ENCODE measurements around the gene TMEM232.

TMEM232 gene

GRCh38 chr5:110460837-110461236 lies 265.6 kb downstream of the TMEM232 start:
- H3K27me3 ChIP-seq (ENCODE audit: insufficient read depth, poor library complexity, severe bottlenecking) = no peaks in the 10 kb centered on the region
- DNase-seq (ENCODE audit: low read depth in 1 of 2, low spot score in 1 of 2) = no peak
- no peak for TF ChIP-seq POLR2AphosphoS5 (IDR thresholded peaks at IDR 0.05; ENCODE audit: low read depth)
- TF ChIP-seq REST (IDR thresholded peaks at IDR 0.05; ENCODE audit: insufficient replicate concordance, low read depth) = no peak
- TF ChIP-seq CTCF (IDR thresholded peaks at IDR 0.05; ENCODE audit: insufficient read depth, low read length) = no peak
- no peak for TF ChIP-seq GABPA (IDR thresholded peaks at IDR 0.05; ENCODE audit: low read depth)
- TF ChIP-seq SPI1 (IDR thresholded peaks at IDR 0.05; ENCODE audit: borderline replicate concordance, low read depth) = no peak
- H3K27ac ChIP-seq (replicated peaks) = no peak overlapping the region
- no peak overlapping the region for H3K4me3 ChIP-seq (replicated peaks; ENCODE audit: insufficient read depth, low read length)

GRCh38 chr5:110458313-110458712 lies 268.2 kb downstream of the TMEM232 start:
- Histone ChIP-seq H3K4me3 (replicated peaks; ENCODE audit: insufficient read depth, low read length) (no peak overlapping the region), H3K27me3 (ENCODE audit: insufficient read depth, poor library complexity, severe bottlenecking) (no peaks in the 10 kb centered on the region), H3K27ac (replicated peaks) (no peak overlapping the region)
- TF ChIP-seq REST (IDR thresholded peaks at IDR 0.05; ENCODE audit: insufficient replicate concordance, low read depth) = no peak
- TF ChIP-seq CTCF (IDR thresholded peaks at IDR 0.05; ENCODE audit: insufficient read depth, low read length) = no peak
- no peak for TF ChIP-seq SPI1 (IDR thresholded peaks at IDR 0.05; ENCODE audit: borderline replicate concordance, low read depth)
- TF ChIP-seq POLR2AphosphoS5 (IDR thresholded peaks at IDR 0.05; ENCODE audit: low read depth) = no peak
- TF ChIP-seq GABPA (IDR thresholded peaks at IDR 0.05; ENCODE audit: low read depth) = no peak
- no peak for DNase-seq (ENCODE audit: low read depth in 1 of 2, low spot score in 1 of 2)

- TF ChIP-seq CTCF (IDR thresholded peaks at IDR 0.05; ENCODE audit: insufficient read depth, low read length) = no peak
- no peak for TF ChIP-seq GABPA (IDR thresholded peaks at IDR 0.05; ENCODE audit: low read depth)
- TF ChIP-seq POLR2AphosphoS5 (IDR thresholded peaks at IDR 0.05; ENCODE audit: low read depth) = no peak
- TF ChIP-seq SPI1 (IDR thresholded peaks at IDR 0.05; ENCODE audit: borderline replicate concordance, low read depth) = no peak
- no peak for TF ChIP-seq REST (IDR thresholded peaks at IDR 0.05; ENCODE audit: insufficient replicate concordance, low read depth)
Measured at GRCh38 chr5:110442856-110443255, 283.6 kb downstream of the TMEM232 start.

More at GRCh38 chr5:110442856-110443255, 283.6 kb downstream of the TMEM232 start:
- DNase-seq (ENCODE audit: low read depth in 1 of 2, low spot score in 1 of 2) = no peak
- no peak overlapping the region for H3K4me3 ChIP-seq (replicated peaks; ENCODE audit: insufficient read depth, low read length)
- H3K27me3 ChIP-seq (ENCODE audit: insufficient read depth, poor library complexity, severe bottlenecking) = no peaks in the 10 kb centered on the region
- H3K27ac ChIP-seq (replicated peaks) = no peak overlapping the region

All from HL-60 (cell line).